Natural killer cell (primary cell): Measurements from ENCODE around the gene BMP6. TPM values are rescaled to one million over a fixed set of nuclear protein-coding genes. Genes with fewer than 3 reads are reported as not detected.

Source experiments
- ATAC-seq, 3 donors: fragments of 150-1000 bp in 2 of 3; fragments of 200-7000 bp in 1 of 3; cut with Tn5 transposase; 1 replicate in 1 of 3; 2 replicates in 2 of 3; pipeline ENCODE4 v1.10.0; 2021; ENCODE audit warnings: mild to moderate bottlenecking in 2 of 3, moderate library complexity in 2 of 3
- DNase-seq, 2 donors: peaks; one replicate each; pipeline versions ENCODE4 v3.0.0 to v3.0.0-alpha.2; 2013 to 2021; ENCODE audit warnings: mixed read lengths in 1 of 2
- H3K27ac ChIP-seq: one replicate; pipeline ENCODE4 v1.5.1; 2013; ENCODE audit warnings: mild to moderate bottlenecking, low read length
- H3K27me3 ChIP-seq: one replicate; pipeline ENCODE4 v1.6.1; 2013; ENCODE audit warnings: low read length; ENCODE audit not compliant: control insufficient read depth, insufficient read depth
- H3K36me3 ChIP-seq: one replicate; pipeline ENCODE4 v1.6.1; 2013; ENCODE audit warnings: low read length; ENCODE audit not compliant: control insufficient read depth, insufficient read depth
- H3K4me1 ChIP-seq: one replicate; pipeline ENCODE4 v1.6.1; 2013; ENCODE audit warnings: low read length; ENCODE audit not compliant: control insufficient read depth, insufficient read depth
- H3K4me3 ChIP-seq: one replicate; pipeline ENCODE4 v1.5.1; 2013; ENCODE audit warnings: low read length
- H3K9me3 ChIP-seq: one replicate; pipeline ENCODE4 v1.6.1; 2013; ENCODE audit warnings: low read length; ENCODE audit not compliant: control insufficient read depth, insufficient read depth
- H3K27ac Mint-ChIP-seq, 2 donors: one replicate each; pipeline ENCODE4 v1.8.0; 2022; ENCODE audit warnings: mild to moderate bottlenecking in 2 of 2, mixed read lengths in 2 of 2, moderate library complexity in 1 of 2
- H3K27me3 Mint-ChIP-seq, 2 donors: one replicate each; pipeline ENCODE4 v1.8.0; 2022; ENCODE audit warnings: low read depth in 2 of 2, mixed read lengths in 2 of 2
- H3K36me3 Mint-ChIP-seq: one replicate; pipeline ENCODE4 v1.8.0; 2022; ENCODE audit warnings: mixed read lengths
- H3K4me1 Mint-ChIP-seq, 2 donors: one replicate each; pipeline ENCODE4 v1.8.0; 2022; ENCODE audit warnings: mixed read lengths in 2 of 2
- H3K4me3 Mint-ChIP-seq: one replicate; pipeline ENCODE4 v1.8.0; 2022; ENCODE audit warnings: mild to moderate bottlenecking, moderate library complexity, mixed read lengths
- H3K9me3 Mint-ChIP-seq, 2 donors: one replicate each; pipeline ENCODE4 v1.8.0; 2022; ENCODE audit warnings: mixed read lengths in 2 of 2
- CTCF ChIP-seq: fragments of 200-600 bp; IDR thresholded peaks from one replicate; pipeline ENCODE4 v1.8.0; 2022; ENCODE audit warnings: antibody characterized with exemption
- WGBS: methylation state at CpG from one replicate; pipeline ENCODE4 v1.1.7; 2013; ENCODE audit warnings: missing lambda C conversion rate; ENCODE audit not compliant: insufficient coverage; 5-methylcytosine and 5-hydroxymethylcytosine counted together
- intact Hi-C: fragments of 100-400 bp; cut with micrococcal nuclease; formaldehyde crosslinking; loops from one replicate; pipeline ENCODE4 v1.14.2; 2022
- total RNA-seq, 4 donors: library from RNA; stranded (reverse); fragments of 120-200 nt in 1 of 4; gene quantifications; one replicate each; pipeline versions ENCODE4 v1.2.3 to v1.2.4, GENCODE V29; 2013 to 2022

BMP6 gene
- total RNA-seq, 3 donors from 2014 or later (not counting 1 experiment from before 2014, with no cell fraction given), result 0.25 to 2.6 (median 0.73) TPM

GRCh38 chr6:7747016-7747415 is 21.1 kb downstream of the BMP6 start:
- no peak overlapping the region for H3K27ac ChIP-seq
- DNase-seq (no peak), ATAC-seq (no peak)
- no peak overlapping the region for H3K4me3 ChIP-seq
- H3K36me3 Mint-ChIP-seq, result no peaks in the 10 kb centered on the region
- no peaks in the 10 kb centered on the region for H3K4me1 Mint-ChIP-seq
- H3K27me3 Mint-ChIP-seq, result peaks cover 4 to 20% of the 10 kb centered on the region in 2 donors
- no peak overlapping the region for H3K4me3 Mint-ChIP-seq
- H3K9me3 ChIP-seq, result no peaks in the 10 kb centered on the region
- H3K36me3 ChIP-seq, result no peaks in the 10 kb centered on the region
- intact Hi-C loops, result no loop called here
- H3K4me1 ChIP-seq, result no peaks in the 10 kb centered on the region
- H3K27me3 ChIP-seq, result no peaks in the 10 kb centered on the region
- 88% methylated on average over 10 of the region's 10 CpGs for WGBS
- no peak overlapping the region for H3K27ac Mint-ChIP-seq
- peaks cover 0 to 2% of the 10 kb centered on the region in 2 donors for H3K9me3 Mint-ChIP-seq
- no peak for TF ChIP-seq CTCF

- Histone ChIP-seq H3K4me3 (no peak overlapping the region), H3K9me3 (no peaks in the 10 kb centered on the region), H3K27me3 (no peaks in the 10 kb centered on the region), H3K4me1 (no peaks in the 10 kb centered on the region), H3K36me3 (no peaks in the 10 kb centered on the region), H3K27ac (no peak overlapping the region)
- Mint-ChIP-seq H3K27ac (no peak overlapping the region), H3K4me1 (no peaks in the 10 kb centered on the region), H3K9me3 (peaks cover 0 to 2% of the 10 kb centered on the region in 2 donors), H3K4me3 (no peak overlapping the region), H3K36me3 (no peaks in the 10 kb centered on the region), H3K27me3 (peaks cover 4 to 16% of the 10 kb centered on the region in 2 donors)
- no peak for TF ChIP-seq CTCF
- intact Hi-C loops, result no loop called here
- ATAC-seq (no peak), DNase-seq (no peak)
- WGBS, result 95% methylated on average over 5 of the region's 5 CpGs
Measured at GRCh38 chr6:7747433-7747832, 21.5 kb downstream of the BMP6 start.

- Mint-ChIP-seq H3K27ac (no peak overlapping the region), H3K4me1 (no peaks in the 10 kb centered on the region), H3K36me3 (no peaks in the 10 kb centered on the region), H3K9me3 (peaks cover 0 to 2% of the 10 kb centered on the region in 2 donors), H3K27me3 (peaks cover 4 to 16% of the 10 kb centered on the region in 2 donors), H3K4me3 (no peak overlapping the region)
- DNase-seq (no peak), ATAC-seq (no peak)
- no peak overlapping the region for H3K4me3 ChIP-seq
- no peak overlapping the region for H3K27ac ChIP-seq
- H3K27me3 ChIP-seq, result no peaks in the 10 kb centered on the region
- no peak for TF ChIP-seq CTCF
- 97% methylated on average over 2 of the region's 2 CpGs for WGBS
- H3K36me3 ChIP-seq, result no peaks in the 10 kb centered on the region
- intact Hi-C loops, result no loop called here
- H3K9me3 ChIP-seq, result no peaks in the 10 kb centered on the region
- H3K4me1 ChIP-seq, result no peaks in the 10 kb centered on the region
Measured at GRCh38 chr6:7747901-7748504, 22.1 kb downstream of the BMP6 start.

- Histone ChIP-seq H3K4me3 (no peak overlapping the region), H3K27ac (no peak overlapping the region), H3K4me1 (no peaks in the 10 kb centered on the region), H3K36me3 (no peaks in the 10 kb centered on the region), H3K27me3 (no peaks in the 10 kb centered on the region), H3K9me3 (no peaks in the 10 kb centered on the region)
- DNase-seq, result no peak
- no peak overlapping the region for H3K4me3 Mint-ChIP-seq
- peaks cover 0 to 2% of the 10 kb centered on the region in 2 donors for H3K9me3 Mint-ChIP-seq
- H3K27ac Mint-ChIP-seq, result no peak overlapping the region
- no peak for TF ChIP-seq CTCF
- intact Hi-C loops, result no loop called here
- 95% methylated on average over 4 of the region's 4 CpGs for WGBS
- ATAC-seq, result peak in 1 of 3 donors; percentile 32
- H3K27me3 Mint-ChIP-seq, result peaks cover 6 to 16% of the 10 kb centered on the region in 2 donors
- H3K36me3 Mint-ChIP-seq, result no peaks in the 10 kb centered on the region
- no peaks in the 10 kb centered on the region for H3K4me1 Mint-ChIP-seq
Measured at GRCh38 chr6:7749478-7749877, 23.6 kb downstream of the BMP6 start.
